H1 (cell line): ENCODE data around the gene PRLH. TPM values are rescaled to one million over a fixed set of nuclear protein-coding genes. Genes with fewer than 3 reads are reported as not detected.

Source experiments
- BRCA1 ChIP-seq: IDR thresholded peaks from 2 replicates; pipeline ENCODE4 v1.6.1; 2012; ENCODE audit warnings: low read depth, low read length, improper control_type of control experiment
- CHD7 ChIP-seq: fragments of 300-600 bp; sonication (generic); IDR thresholded peaks from 2 replicates; pipeline ENCODE4 v1.7.1; 2012; ENCODE audit warnings: low read length, moderate library complexity, mild to moderate bottlenecking, inconsistent platforms; ENCODE audit not compliant: insufficient replicate concordance
- CTBP2 ChIP-seq: IDR thresholded peaks from 2 replicates; pipeline ENCODE4 v1.7.0; 2011; ENCODE audit warnings: borderline replicate concordance, mild to moderate bottlenecking, moderate library complexity, mixed read lengths, low read length; ENCODE audit not compliant: insufficient read depth, insufficient read length
- FOSL1 ChIP-seq: IDR thresholded peaks from 2 replicates; pipeline ENCODE4 v1.6.1; 2011; ENCODE audit warnings: mild to moderate bottlenecking, low read depth, low read length, moderate library complexity; ENCODE audit not compliant: insufficient read depth
- KDM1A ChIP-seq: fragments of 200-600, 300-600 bp; sonication (generic); IDR thresholded peaks from 2 replicates; pipeline ENCODE4 v1.7.1; 2016; ENCODE audit warnings: mild to moderate bottlenecking, low read length, borderline replicate concordance
- MAFK ChIP-seq: IDR thresholded peaks from 2 replicates; pipeline ENCODE4 v1.6.1; 2012; ENCODE audit warnings: low read depth, mild to moderate bottlenecking, improper control_type of control experiment, low read length
- RBBP5 ChIP-seq: IDR thresholded peaks from 2 replicates; pipeline ENCODE4 v1.7.1; 2012; ENCODE audit warnings: low read depth, mild to moderate bottlenecking, inconsistent platforms, low read length, moderate library complexity, borderline replicate concordance
- RFX5 ChIP-seq: IDR thresholded peaks from 2 replicates; pipeline ENCODE4 v1.6.1; 2011; ENCODE audit warnings: low read depth, low read length, improper control_type of control experiment, borderline replicate concordance
- SP4 ChIP-seq: IDR thresholded peaks from 2 replicates; pipeline ENCODE4 v1.6.1; 2012; ENCODE audit warnings: low read length, inconsistent platforms
- TEAD4 ChIP-seq: IDR thresholded peaks from 2 replicates; pipeline ENCODE4 v1.6.1; 2012; ENCODE audit warnings: low read depth, low read length, inconsistent platforms, mixed read lengths
- polyA plus RNA-seq, 7 experiments: library from polyadenylated mRNA; depleted of rRNA in 3 of 7; stranded (reverse) in 5 of 7; unstranded in 2 of 7; fragments of >200 nt in 5 of 7; fragments of 200-250 nt in 2 of 7; gene quantifications; 1 replicate in 5 of 7; 2 replicates in 1 of 7; 4 replicates in 1 of 7; pipeline versions ENCODE4 v1.2.1 to v1.2.3, GENCODE V29; 2011 to 2013; ENCODE audit warnings: missing spikeins in 2 of 7, mixed read lengths in 2 of 7
- total RNA-seq: library from RNA; stranded (reverse); fragmentation: NEBNext Ultra II Directional; extraction: Animal tissue kit (Norgen Biotek cat#: 25700); gene quantifications from 2 replicates; pipeline ENCODE4 v1.2.1, GENCODE V29; 2021
- TF ChIP-seq, protein P1 (sequence below): IDR thresholded peaks from 2 replicates; pipeline ENCODE4 v1.6.1; 2012; ENCODE audit warnings: inconsistent platforms

PRLH gene
- total and polyA plus RNA-seq, 2 of the 8 experiments (the other 6 are each of a cell fraction or from before 2014, with no cell fraction given): not detected

- no peak for TF ChIP-seq CHD7
- TF ChIP-seq SP4: no peak
- TF ChIP-seq, protein P1, sequence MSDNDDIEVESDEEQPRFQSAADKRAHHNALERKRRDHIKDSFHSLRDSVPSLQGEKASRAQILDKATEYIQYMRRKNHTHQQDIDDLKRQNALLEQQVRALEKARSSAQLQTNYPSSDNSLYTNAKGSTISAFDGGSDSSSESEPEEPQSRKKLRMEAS: peak; percentile 43; the same call in 1 of the 2 replicates
- TF ChIP-seq KDM1A: peak; percentile 32; the same call in 1 of the 2 replicates
- no peak for TF ChIP-seq FOSL1
- 0 out of 2 replicates have a peak, but pooled peaks have one; percentile 49 for TF ChIP-seq RBBP5
- no peak for TF ChIP-seq MAFK
- TF ChIP-seq BRCA1: no peak
- no peak for TF ChIP-seq CTBP2
- TF ChIP-seq RFX5: no peak
- peak; percentile 97 for TF ChIP-seq TEAD4
These were observed 47.9 kb downstream of the PRLH start (continued) for GRCh38 chr2:237614151-237614720.
